PFSK-1 (cell line): ENCODE data around the gene LAMB1.

Experiments used
- POLR2AphosphoS5 ChIP-seq: IDR thresholded peaks from 2 replicates; pipeline ENCODE4 v1.6.1; 2012; ENCODE audit warnings: low read depth, mild to moderate bottlenecking, control low read depth, low read length, moderate library complexity
- SIN3A ChIP-seq: IDR thresholded peaks from 2 replicates; pipeline ENCODE4 v1.6.1; 2012; ENCODE audit warnings: mild to moderate bottlenecking, low read length, moderate library complexity, borderline replicate concordance; ENCODE audit not compliant: insufficient read depth
- TAF1 ChIP-seq: IDR thresholded peaks from 2 replicates; pipeline ENCODE4 v1.6.1; 2012; ENCODE audit warnings: low read length, control low read depth, borderline replicate concordance; ENCODE audit not compliant: insufficient read depth

DNA sequence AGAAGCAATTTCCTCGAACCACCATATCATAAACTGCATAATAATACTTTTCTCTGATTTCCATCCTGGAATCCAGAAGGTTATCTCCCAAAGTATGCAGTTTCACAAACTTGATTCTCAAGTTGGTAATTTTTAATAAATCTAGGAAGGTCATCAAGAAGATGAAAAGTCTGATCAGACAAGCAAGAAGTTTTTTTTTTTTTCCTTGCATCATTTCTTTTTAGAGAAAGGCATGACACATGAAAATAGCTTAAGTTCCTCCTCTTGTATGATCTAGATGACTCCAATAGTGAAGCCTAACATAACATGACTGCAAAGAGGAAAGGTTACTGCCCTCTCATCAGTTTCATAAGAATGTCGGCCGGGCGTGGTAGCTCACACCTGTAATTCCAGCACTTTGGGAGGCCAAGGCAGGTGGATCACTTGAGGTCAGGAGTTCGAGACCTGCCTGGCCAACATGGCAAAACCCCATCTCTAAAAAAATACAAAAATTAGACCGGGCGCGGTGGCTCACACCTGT lies 22.2 kb downstream of the LAMB1 start:
- TF ChIP-seq TAF1 (no peak), SIN3A (no peak), POLR2AphosphoS5 (no peak)
